Measurements from ENCODE around the gene HTR6. TPM values are rescaled to one million over a fixed set of nuclear protein-coding genes. Genes with fewer than 3 reads are reported as not detected.

HTR6 gene
- total RNA-seq, 1 donor from 2014 or later: not detected

DNA sequence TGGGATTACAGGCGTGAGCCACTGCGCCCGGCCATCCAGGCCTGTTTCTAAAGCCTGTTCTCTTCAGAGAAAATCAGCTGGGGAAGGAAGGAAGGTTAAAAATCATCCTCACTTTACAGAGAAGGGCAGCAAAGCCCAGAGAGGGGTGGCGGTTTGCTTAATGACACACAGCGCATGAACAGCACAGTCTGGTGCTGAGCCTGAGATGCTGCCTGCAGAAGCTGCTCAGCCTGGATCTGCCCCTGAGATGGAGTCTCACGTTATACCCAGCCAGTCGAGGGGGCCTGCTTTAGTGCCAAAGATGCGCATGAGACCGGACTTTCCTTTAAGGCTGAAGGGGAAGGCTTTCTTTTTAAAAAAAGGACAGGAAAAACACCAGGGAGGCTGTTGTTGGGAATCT, 21.3 kb downstream of the HTR6 start:
- DNase-seq (ENCODE audit: extremely low spot score, unreplicated experiment): no peak
- no peaks in the 10 kb centered on the region for H3K27me3 Mint-ChIP-seq
- no peak overlapping the region for H3K4me3 Mint-ChIP-seq
- TF ChIP-seq, protein P1, sequence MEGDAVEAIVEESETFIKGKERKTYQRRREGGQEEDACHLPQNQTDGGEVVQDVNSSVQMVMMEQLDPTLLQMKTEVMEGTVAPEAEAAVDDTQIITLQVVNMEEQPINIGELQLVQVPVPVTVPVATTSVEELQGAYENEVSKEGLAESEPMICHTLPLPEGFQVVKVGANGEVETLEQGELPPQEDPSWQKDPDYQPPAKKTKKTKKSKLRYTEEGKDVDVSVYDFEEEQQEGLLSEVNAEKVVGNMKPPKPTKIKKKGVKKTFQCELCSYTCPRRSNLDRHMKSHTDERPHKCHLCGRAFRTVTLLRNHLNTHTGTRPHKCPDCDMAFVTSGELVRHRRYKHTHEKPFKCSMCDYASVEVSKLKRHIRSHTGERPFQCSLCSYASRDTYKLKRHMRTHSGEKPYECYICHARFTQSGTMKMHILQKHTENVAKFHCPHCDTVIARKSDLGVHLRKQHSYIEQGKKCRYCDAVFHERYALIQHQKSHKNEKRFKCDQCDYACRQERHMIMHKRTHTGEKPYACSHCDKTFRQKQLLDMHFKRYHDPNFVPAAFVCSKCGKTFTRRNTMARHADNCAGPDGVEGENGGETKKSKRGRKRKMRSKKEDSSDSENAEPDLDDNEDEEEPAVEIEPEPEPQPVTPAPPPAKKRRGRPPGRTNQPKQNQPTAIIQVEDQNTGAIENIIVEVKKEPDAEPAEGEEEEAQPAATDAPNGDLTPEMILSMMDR (conservative IDR thresholded peaks at IDR 0.05): no peak
- no peak overlapping the region for H3K27ac Mint-ChIP-seq
- no peaks in the 10 kb centered on the region for H3K9me3 Mint-ChIP-seq
- no peaks in the 10 kb centered on the region for H3K36me3 Mint-ChIP-seq
- H3K4me1 Mint-ChIP-seq (ENCODE audit: unreplicated experiment): no peaks in the 10 kb centered on the region

DNA sequence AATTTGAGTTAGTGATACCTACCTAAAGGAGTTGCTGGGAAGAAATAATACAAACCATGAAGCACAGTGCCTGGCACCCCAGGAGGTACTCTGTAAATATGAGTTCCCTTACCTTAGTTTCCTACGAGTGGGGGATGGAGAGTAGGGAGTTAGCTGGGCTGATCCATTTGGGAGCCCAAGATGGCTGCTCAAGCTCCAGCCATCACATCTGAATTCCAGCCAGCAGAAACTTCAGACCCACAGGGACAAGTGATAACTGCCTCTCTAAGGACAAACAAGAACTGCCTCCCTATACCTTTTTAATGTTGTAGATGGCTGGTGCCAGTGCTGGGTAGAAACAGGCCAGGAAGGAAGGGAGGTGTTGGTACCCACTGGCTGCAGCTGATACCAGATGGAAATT, 22.7 kb downstream of the HTR6 start:
- H3K4me3 Mint-ChIP-seq: no peak overlapping the region
- H3K27ac Mint-ChIP-seq: no peak overlapping the region

DNA sequence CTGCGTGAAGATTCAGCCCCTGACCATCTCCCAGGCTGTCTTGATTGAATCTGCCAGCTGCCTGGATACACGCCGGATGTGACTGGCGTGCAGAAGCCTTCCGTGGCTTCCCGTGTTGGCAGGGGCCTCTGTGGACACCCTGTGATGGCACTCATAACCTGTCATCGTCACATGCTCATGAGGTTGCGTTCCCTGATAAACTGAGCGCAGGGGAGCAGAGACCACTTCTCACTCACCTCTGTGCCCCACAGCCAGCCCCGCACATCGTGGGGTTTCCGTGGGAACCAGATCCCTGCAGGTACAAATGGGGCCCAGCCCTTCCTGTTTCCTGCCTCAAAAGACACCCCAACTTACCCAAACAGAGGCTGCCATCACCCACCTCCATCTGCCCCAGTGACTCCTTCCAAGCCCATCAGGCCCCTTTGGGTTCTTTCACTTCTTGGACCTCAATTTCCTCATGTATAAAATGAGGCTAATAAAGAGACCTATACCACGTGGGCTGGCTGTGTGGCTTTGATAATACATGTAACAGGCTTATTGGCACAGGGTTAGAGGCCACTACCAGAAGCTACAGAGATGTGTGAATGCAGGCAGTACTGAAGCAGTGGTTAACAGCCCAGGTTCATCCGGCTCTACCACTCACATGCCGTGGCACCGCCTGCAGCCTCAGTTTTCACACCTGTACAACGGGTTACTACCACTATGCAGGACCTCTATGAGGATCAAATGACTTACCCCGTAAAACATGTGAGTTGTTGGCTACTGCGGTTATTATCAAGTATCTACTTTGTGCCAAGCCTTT, 23.6 kb downstream of the HTR6 start:
- no peak overlapping the region for H3K4me3 Mint-ChIP-seq
- no peak overlapping the region for H3K27ac Mint-ChIP-seq
- no peak for DNase-seq (ENCODE audit: extremely low spot score, unreplicated experiment)
- TF ChIP-seq, protein P1 (conservative IDR thresholded peaks at IDR 0.05): no peak
- no peaks in the 10 kb centered on the region for H3K36me3 Mint-ChIP-seq
- H3K9me3 Mint-ChIP-seq: no peaks in the 10 kb centered on the region
- no peaks in the 10 kb centered on the region for H3K27me3 Mint-ChIP-seq
- H3K4me1 Mint-ChIP-seq (ENCODE audit: unreplicated experiment): no peaks in the 10 kb centered on the region

More for the DNA sequence above, 22.7 kb downstream of the HTR6 start:
- Mint-ChIP-seq H3K9me3 (no peaks in the 10 kb centered on the region), H3K36me3 (no peaks in the 10 kb centered on the region), H3K27me3 (no peaks in the 10 kb centered on the region), H3K4me1 (ENCODE audit: unreplicated experiment) (no peaks in the 10 kb centered on the region)
- TF ChIP-seq, protein P1 (conservative IDR thresholded peaks at IDR 0.05): no peak
- DNase-seq (ENCODE audit: extremely low spot score, unreplicated experiment): no peak

DNA sequence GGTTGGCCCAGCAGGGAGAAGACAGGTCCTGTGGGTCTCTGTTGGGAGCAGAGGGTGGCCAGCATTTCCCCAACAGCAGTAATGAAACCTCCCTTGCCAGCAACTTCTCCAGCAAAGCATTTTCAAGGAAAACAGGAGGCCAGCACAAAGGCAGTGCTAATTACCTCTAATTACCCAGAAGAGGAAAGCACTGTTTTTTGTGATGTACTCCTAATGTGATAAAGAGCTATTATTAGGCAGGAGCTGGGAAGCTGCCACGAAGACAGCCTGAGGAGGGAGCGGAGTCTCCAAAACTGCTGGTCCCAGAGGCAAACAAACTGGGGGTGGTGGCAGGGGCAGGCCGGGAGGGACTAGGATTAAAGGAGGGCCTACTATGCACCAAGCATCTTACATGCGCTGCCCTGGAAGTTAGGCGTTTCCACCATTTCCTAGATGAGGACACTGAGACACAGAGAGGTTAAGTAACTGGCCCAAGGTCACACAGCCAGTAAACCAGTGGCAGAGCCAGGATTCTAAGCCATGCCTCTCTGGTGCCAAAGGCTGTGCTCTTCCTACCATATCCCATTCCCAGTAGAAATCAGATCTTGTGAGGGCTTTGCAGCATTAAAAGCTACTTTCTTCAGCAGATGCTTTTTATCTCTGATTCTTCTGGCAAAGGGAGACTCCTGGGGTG, 24.5 kb downstream of the HTR6 start:
- DNase-seq (ENCODE audit: extremely low spot score, unreplicated experiment): no peak
- H3K9me3 Mint-ChIP-seq: no peaks in the 10 kb centered on the region
- H3K27ac Mint-ChIP-seq: no peak overlapping the region
- no peaks in the 10 kb centered on the region for H3K27me3 Mint-ChIP-seq
- no peak overlapping the region for H3K4me3 Mint-ChIP-seq
- no peaks in the 10 kb centered on the region for H3K36me3 Mint-ChIP-seq
- no peaks in the 10 kb centered on the region for H3K4me1 Mint-ChIP-seq (ENCODE audit: unreplicated experiment)
- TF ChIP-seq, protein P1 (conservative IDR thresholded peaks at IDR 0.05): no peak

DNA sequence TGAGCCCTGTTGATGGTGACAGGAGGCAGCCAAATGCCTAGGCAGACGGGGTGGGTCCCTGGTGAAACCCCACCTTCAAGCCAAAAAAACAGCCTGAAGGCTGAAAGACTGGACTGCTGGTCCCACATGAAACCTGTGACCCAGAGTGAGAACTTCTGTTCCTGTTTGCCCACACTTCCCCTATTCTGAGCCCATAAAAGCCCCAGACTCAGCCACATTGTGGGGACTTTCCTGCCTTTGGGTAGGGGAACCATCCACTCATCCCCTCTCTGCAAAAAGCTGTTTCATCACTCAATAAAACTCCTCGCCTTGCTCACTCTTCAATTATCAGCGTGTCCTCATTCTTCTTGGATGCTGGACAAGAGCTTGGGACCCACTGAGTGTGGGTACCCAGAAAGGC, 25.2 kb downstream of the HTR6 start:
- Mint-ChIP-seq H3K9me3 (no peaks in the 10 kb centered on the region), H3K4me1 (ENCODE audit: unreplicated experiment) (no peaks in the 10 kb centered on the region), H3K27me3 (no peaks in the 10 kb centered on the region), H3K4me3 (no peak overlapping the region), H3K36me3 (no peaks in the 10 kb centered on the region), H3K27ac (no peak overlapping the region)
- TF ChIP-seq, protein P1 (conservative IDR thresholded peaks at IDR 0.05): no peak
- DNase-seq (ENCODE audit: extremely low spot score, unreplicated experiment): no peak

All from type B pancreatic cell (in vitro differentiated cells).